GM12878 (cell line): ENCODE measurements around the gene ATP5ME. TPM values are rescaled to one million over a fixed set of nuclear protein-coding genes. Genes with fewer than 3 reads are reported as not detected.

Experiments
- ATF7 ChIP-seq: fragments of 450-650 bp; IDR thresholded peaks from 2 replicates; pipeline ENCODE4 v1.6.1; 2016; ENCODE audit warnings: low read depth, mild to moderate bottlenecking
- CREB1 ChIP-seq: IDR thresholded peaks from 2 replicates; pipeline ENCODE4 v1.6.1; 2012; ENCODE audit warnings: low read depth, mild to moderate bottlenecking, inconsistent platforms
- CREM ChIP-seq: IDR thresholded peaks from 2 replicates; pipeline ENCODE4 v1.6.1; 2014; ENCODE audit warnings: antibody characterized with exemption, low read depth
- GABPA ChIP-seq: IDR thresholded peaks from 2 replicates; pipeline ENCODE4 v1.6.1; 2014; ENCODE audit warnings: antibody characterized with exemption, low read depth, mild to moderate bottlenecking, inconsistent platforms
- KAT2A ChIP-seq: conservative IDR thresholded peaks from 2 replicates; pipeline ENCODE4 v1.6.1; 2011; ENCODE audit warnings: low read depth, low read length; ENCODE audit not compliant: control insufficient read depth
- MEF2B ChIP-seq: fragments of 450-650 bp; IDR thresholded peaks from 2 replicates; pipeline ENCODE4 v1.6.1; 2018; ENCODE audit warnings: mild to moderate bottlenecking, moderate library complexity; ENCODE audit not compliant: partially characterized antibody, poor library complexity, severe bottlenecking
- MTA2 ChIP-seq: fragments of 450-650 bp; IDR thresholded peaks from 2 replicates; pipeline ENCODE4 v1.6.1; 2016; ENCODE audit warnings: low read depth, mild to moderate bottlenecking, moderate library complexity
- NR2C1 ChIP-seq: fragments of 450-650 bp; IDR thresholded peaks from 2 replicates; pipeline ENCODE4 v1.6.1; 2017; ENCODE audit warnings: antibody characterized with exemption, mild to moderate bottlenecking, moderate library complexity
- NR2F1 ChIP-seq: fragments of 450-650 bp; conservative IDR thresholded peaks from 2 replicates; pipeline ENCODE4 v1.6.1; 2017; ENCODE audit warnings: mild to moderate bottlenecking
- PAX5 ChIP-seq: IDR thresholded peaks from 2 replicates; pipeline ENCODE4 v1.6.1; 2011; ENCODE audit warnings: low read depth, low read length, borderline replicate concordance
- POLR2AphosphoS5 ChIP-seq: IDR thresholded peaks from 2 replicates; pipeline ENCODE4 v1.6.1; 2011; ENCODE audit warnings: mild to moderate bottlenecking, low read length, inconsistent platforms
- RBBP5 ChIP-seq: fragments of 200-600 bp; sonication (generic); conservative IDR thresholded peaks from 2 replicates; pipeline ENCODE4 v1.6.1; 2016
- SMARCA5 ChIP-seq: fragments of 450-650 bp; IDR thresholded peaks from 2 replicates; pipeline ENCODE4 v1.6.1; 2017; ENCODE audit warnings: mild to moderate bottlenecking
- STAT3 ChIP-seq: IDR thresholded peaks from 2 replicates; pipeline ENCODE4 v1.6.1; 2011; ENCODE audit warnings: low read depth, low read length, improper control_type of control experiment
- YY1 ChIP-seq: IDR thresholded peaks from 2 replicates; pipeline ENCODE4 v1.6.1; 2011; ENCODE audit warnings: low read depth, mild to moderate bottlenecking, low read length
- polyA plus RNA-seq, 11 experiments: library from polyadenylated mRNA; depleted of rRNA in 4 of 11; unstranded in 6 of 11; stranded (reverse) in 5 of 11; fragments of >200 nt; fragmentation: Nextera tagmentation in 4 of 11; fragmentation: Illumina TruSeq in 1 of 11; extraction: Ambion mirVana in 4 of 11; extraction: Trizol in 1 of 11; gene quantifications; 1 replicate in 1 of 11; 2 replicates in 10 of 11; pipeline versions ENCODE4 v1.2.1 to v1.2.3, GENCODE V29; 2011 to 2016; ENCODE audit warnings: inconsistent platforms in 2 of 11, missing spikeins in 2 of 11, low read depth in 1 of 11
- total RNA-seq, 4 experiments: library from RNA; depleted of rRNA in 3 of 4; stranded (reverse); fragments of >200 nt in 3 of 4; fragmentation: Illumina TruSeq in 1 of 4; extraction: Trizol in 1 of 4; gene quantifications; 2 replicates each; pipeline versions ENCODE4 v1.2.1 to v1.2.3, GENCODE V29; 2013 to 2021
- TF ChIP-seq, protein P1 (sequence below): fragments of 450-650 bp; IDR thresholded peaks from 2 replicates; pipeline ENCODE4 v1.6.1; 2016; ENCODE audit warnings: mild to moderate bottlenecking, moderate library complexity, borderline replicate concordance
- TF ChIP-seq, protein P2 (sequence below): fragments of 150-350 bp; IDR thresholded peaks from 2 replicates; pipeline ENCODE4 v1.6.1; 2014; ENCODE audit warnings: mild to moderate bottlenecking, low read depth, low read length
- TF ChIP-seq, protein P3 (sequence below): fragments of 450-650 bp; conservative IDR thresholded peaks from 2 replicates; pipeline ENCODE4 v1.6.1; 2017; ENCODE audit warnings: mild to moderate bottlenecking, moderate library complexity
- TF ChIP-seq, protein P4 (sequence below): IDR thresholded peaks from 2 replicates; pipeline ENCODE4 v1.6.1; 2011; ENCODE audit warnings: low read depth, mild to moderate bottlenecking, low read length, moderate library complexity, borderline replicate concordance; ENCODE audit errors: extremely low read depth
- TF ChIP-seq, protein P5 (sequence below): fragments of 450-650 bp; IDR thresholded peaks from 2 replicates; pipeline ENCODE4 v1.6.1; 2017; ENCODE audit warnings: mild to moderate bottlenecking

ATP5ME gene
- total and polyA plus RNA-seq, 10 of the 15 experiments (the other 5 are each of a cell fraction or from before 2014, with no cell fraction given): 279 to 2,374 (median 509) TPM

DNA sequence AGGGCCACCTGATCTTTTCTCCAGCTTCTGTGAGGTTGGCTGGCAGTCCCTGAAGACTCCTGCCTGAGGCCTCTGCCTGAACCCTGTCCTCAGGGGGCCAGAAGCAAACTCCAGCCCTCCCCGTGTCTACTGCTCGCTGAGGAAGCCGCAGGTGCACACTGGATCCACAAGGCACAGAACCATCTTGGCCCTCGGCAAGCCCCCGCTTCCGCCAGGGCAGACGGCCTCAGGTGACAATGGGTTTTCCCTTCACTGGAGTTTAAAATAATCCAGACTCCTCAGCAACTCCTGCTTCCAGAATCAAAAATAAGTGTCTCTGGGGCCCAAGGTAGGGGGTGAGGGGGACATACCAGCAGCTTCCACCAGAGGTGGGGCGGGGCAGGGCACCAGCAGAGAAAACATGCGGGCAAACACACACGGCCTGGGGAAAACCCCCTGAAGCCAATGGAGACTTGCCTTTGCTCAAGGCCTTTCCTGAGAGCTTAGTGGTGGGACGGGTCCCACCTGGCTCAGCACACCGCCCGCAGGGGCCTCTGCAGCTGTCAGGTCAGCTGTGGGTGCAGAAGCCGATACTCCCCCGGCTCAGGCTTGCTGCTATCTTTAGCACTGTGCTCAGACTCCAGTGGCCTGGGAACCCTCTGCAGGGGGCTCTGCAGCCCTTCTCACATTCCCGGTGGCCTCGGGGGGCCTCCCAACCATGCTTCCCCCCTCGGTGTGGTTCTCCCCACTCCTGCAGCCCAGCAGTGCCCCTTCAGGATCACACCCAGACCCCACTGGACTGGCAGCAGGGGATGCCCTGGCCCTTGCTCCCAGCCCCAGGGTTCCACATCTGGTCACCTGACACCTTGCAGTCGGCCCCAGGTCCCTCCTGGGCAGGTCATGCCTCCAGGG lies 2.1 kb upstream of the ATP5ME start (continued):
- TF ChIP-seq, protein P1, sequence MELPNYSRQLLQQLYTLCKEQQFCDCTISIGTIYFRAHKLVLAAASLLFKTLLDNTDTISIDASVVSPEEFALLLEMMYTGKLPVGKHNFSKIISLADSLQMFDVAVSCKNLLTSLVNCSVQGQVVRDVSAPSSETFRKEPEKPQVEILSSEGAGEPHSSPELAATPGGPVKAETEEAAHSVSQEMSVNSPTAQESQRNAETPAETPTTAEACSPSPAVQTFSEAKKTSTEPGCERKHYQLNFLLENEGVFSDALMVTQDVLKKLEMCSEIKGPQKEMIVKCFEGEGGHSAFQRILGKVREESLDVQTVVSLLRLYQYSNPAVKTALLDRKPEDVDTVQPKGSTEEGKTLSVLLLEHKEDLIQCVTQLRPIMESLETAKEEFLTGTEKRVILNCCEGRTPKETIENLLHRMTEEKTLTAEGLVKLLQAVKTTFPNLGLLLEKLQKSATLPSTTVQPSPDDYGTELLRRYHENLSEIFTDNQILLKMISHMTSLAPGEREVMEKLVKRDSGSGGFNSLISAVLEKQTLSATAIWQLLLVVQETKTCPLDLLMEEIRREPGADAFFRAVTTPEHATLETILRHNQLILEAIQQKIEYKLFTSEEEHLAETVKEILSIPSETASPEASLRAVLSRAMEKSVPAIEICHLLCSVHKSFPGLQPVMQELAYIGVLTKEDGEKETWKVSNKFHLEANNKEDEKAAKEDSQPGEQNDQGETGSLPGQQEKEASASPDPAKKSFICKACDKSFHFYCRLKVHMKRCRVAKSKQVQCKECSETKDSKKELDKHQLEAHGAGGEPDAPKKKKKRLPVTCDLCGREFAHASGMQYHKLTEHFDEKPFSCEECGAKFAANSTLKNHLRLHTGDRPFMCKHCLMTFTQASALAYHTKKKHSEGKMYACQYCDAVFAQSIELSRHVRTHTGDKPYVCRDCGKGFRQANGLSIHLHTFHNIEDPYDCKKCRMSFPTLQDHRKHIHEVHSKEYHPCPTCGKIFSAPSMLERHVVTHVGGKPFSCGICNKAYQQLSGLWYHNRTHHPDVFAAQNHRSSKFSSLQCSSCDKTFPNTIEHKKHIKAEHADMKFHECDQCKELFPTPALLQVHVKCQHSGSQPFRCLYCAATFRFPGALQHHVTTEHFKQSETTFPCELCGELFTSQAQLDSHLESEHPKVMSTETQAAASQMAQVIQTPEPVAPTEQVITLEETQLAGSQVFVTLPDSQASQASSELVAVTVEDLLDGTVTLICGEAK: no peak
- TF ChIP-seq MEF2B: peak; percentile 62
- no peak for TF ChIP-seq GABPA
- peak; percentile 33; the same call in 1 of the 2 replicates for TF ChIP-seq YY1
- TF ChIP-seq, protein P2, sequence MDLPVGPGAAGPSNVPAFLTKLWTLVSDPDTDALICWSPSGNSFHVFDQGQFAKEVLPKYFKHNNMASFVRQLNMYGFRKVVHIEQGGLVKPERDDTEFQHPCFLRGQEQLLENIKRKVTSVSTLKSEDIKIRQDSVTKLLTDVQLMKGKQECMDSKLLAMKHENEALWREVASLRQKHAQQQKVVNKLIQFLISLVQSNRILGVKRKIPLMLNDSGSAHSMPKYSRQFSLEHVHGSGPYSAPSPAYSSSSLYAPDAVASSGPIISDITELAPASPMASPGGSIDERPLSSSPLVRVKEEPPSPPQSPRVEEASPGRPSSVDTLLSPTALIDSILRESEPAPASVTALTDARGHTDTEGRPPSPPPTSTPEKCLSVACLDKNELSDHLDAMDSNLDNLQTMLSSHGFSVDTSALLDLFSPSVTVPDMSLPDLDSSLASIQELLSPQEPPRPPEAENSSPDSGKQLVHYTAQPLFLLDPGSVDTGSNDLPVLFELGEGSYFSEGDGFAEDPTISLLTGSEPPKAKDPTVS: no peak
- TF ChIP-seq ATF7: 0 out of 2 replicates have a peak, but pooled peaks have one; percentile 19
- 0 out of 2 replicates have a peak, but pooled peaks have one; percentile 32 for TF ChIP-seq SMARCA5
- 0 out of 2 replicates have a peak, but pooled peaks have one; percentile 11 for TF ChIP-seq CREM
- TF ChIP-seq, protein P3, sequence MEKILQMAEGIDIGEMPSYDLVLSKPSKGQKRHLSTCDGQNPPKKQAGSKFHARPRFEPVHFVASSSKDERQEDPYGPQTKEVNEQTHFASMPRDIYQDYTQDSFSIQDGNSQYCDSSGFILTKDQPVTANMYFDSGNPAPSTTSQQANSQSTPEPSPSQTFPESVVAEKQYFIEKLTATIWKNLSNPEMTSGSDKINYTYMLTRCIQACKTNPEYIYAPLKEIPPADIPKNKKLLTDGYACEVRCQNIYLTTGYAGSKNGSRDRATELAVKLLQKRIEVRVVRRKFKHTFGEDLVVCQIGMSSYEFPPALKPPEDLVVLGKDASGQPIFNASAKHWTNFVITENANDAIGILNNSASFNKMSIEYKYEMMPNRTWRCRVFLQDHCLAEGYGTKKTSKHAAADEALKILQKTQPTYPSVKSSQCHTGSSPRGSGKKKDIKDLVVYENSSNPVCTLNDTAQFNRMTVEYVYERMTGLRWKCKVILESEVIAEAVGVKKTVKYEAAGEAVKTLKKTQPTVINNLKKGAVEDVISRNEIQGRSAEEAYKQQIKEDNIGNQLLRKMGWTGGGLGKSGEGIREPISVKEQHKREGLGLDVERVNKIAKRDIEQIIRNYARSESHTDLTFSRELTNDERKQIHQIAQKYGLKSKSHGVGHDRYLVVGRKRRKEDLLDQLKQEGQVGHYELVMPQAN: no peak
- peak; percentile 56 for TF ChIP-seq POLR2AphosphoS5
- TF ChIP-seq MTA2: no peak
- no peak for TF ChIP-seq KAT2A
- TF ChIP-seq PAX5: 0 out of 2 replicates have a peak, but pooled peaks have one; percentile 12
- TF ChIP-seq, protein P4, sequence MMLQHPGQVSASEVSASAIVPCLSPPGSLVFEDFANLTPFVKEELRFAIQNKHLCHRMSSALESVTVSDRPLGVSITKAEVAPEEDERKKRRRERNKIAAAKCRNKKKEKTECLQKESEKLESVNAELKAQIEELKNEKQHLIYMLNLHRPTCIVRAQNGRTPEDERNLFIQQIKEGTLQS: no peak
- no peak for TF ChIP-seq STAT3
- TF ChIP-seq NR2F1: 0 out of 2 replicates have a peak, but pooled peaks have one; percentile 16
- TF ChIP-seq CREB1: no peak
- TF ChIP-seq RBBP5: no peak
- TF ChIP-seq NR2C1: no peak
- TF ChIP-seq, protein P5, sequence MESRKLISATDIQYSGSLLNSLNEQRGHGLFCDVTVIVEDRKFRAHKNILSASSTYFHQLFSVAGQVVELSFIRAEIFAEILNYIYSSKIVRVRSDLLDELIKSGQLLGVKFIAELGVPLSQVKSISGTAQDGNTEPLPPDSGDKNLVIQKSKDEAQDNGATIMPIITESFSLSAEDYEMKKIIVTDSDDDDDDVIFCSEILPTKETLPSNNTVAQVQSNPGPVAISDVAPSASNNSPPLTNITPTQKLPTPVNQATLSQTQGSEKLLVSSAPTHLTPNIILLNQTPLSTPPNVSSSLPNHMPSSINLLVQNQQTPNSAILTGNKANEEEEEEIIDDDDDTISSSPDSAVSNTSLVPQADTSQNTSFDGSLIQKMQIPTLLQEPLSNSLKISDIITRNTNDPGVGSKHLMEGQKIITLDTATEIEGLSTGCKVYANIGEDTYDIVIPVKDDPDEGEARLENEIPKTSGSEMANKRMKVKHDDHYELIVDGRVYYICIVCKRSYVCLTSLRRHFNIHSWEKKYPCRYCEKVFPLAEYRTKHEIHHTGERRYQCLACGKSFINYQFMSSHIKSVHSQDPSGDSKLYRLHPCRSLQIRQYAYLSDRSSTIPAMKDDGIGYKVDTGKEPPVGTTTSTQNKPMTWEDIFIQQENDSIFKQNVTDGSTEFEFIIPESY: no peak
